OCI-LY3 (cell line): Measurements from ENCODE around the gene ST6GALNAC1.

Experiments
- CTCF ChIP-seq: fragments of 200-600, 300-600 bp; sonication (generic); IDR thresholded peaks from 2 replicates; pipeline ENCODE4 v1.5.1; 2014; ENCODE audit warnings: antibody characterized with exemption, low read length, low read depth
- EZH2phosphoT487 ChIP-seq: fragments of 200-600 bp; shearing (Covaris generic); IDR thresholded peaks from 2 replicates; pipeline ENCODE4 v1.6.1; 2018; ENCODE audit warnings: antibody characterized with exemption, mixed run types, low read depth

GRCh38 chr17:76658242-76658662 lies 14.7 kb upstream of the ST6GALNAC1 start:
- TF ChIP-seq CTCF, result no peak
- no peak for TF ChIP-seq EZH2phosphoT487
